HEK293 (cell line): ENCODE measurements around the gene OR2B6.

Source experiments
- CTCF ChIA-PET: fragments of 350-600 bp; formaldehyde crosslinking; extraction: SDS; loops from one replicate; lab custom pipeline; 2021; ENCODE audit warnings: antibody characterized with exemption; lab: Yijun Ruan, JAX
- POLR2A ChIA-PET: fragments of 300-600 bp; formaldehyde crosslinking; extraction: SDS; loops from one replicate; lab custom pipeline; 2020; ENCODE audit warnings: antibody characterized with exemption, inconsistent platforms; lab: Yijun Ruan, JAX
- H3K27ac ChIP-seq: fragments of 200-500 bp; sonication (Bioruptor generic); 2 replicates; pipeline ENCODE4 v1.5.1; 2014; ENCODE audit warnings: low read depth, low read length, control low read depth, inconsistent platforms; ENCODE audit errors: extremely low read depth
- H3K36me3 ChIP-seq, 2 experiments: fragments of 200-500 bp in 1 of 2; sonication (Bioruptor generic) in 1 of 2; 1 replicate in 1 of 2; 2 replicates in 1 of 2; pipeline ENCODE4 v1.5.1; 2014 to 2017; ENCODE audit warnings: inconsistent platforms in 2 of 2, low read length in 2 of 2; ENCODE audit not compliant: control insufficient read depth in 2 of 2, insufficient read depth in 1 of 2
- H3K4me1 ChIP-seq: fragments of 200-500 bp; sonication (Bioruptor generic); 2 replicates; pipeline ENCODE4 v1.5.1; 2014; ENCODE audit warnings: mild to moderate bottlenecking, low read length, inconsistent platforms; ENCODE audit not compliant: control insufficient read depth, insufficient read depth
- H3K4me3 ChIP-seq: 2 replicates; pipeline ENCODE4 v1.5.1; 2011; ENCODE audit warnings: low read depth, mild to moderate bottlenecking, control low read depth, low read length, moderate library complexity
- H3K9me3 ChIP-seq: fragments of 200-500 bp; sonication (Bioruptor generic); 2 replicates; pipeline ENCODE4 v1.5.1; 2014; ENCODE audit warnings: low read depth, low read length, inconsistent platforms; ENCODE audit not compliant: control insufficient read depth, insufficient read depth
- GLIS1 ChIP-seq: fragments of 450-650 bp; formaldehyde crosslinking; IDR thresholded peaks from 2 replicates; pipeline ENCODE4 v1.5.1; 2016; ENCODE audit warnings: missing biosample characterization, missing genetic modification characterization
- HOXA7 ChIP-seq: sonication (generic); formaldehyde crosslinking; IDR thresholded peaks from 2 replicates; pipeline ENCODE4 v1.8.1; 2022; ENCODE audit warnings: missing genetic modification reagents, borderline replicate concordance
- IKZF3 ChIP-seq: fragments of 450-650 bp; IDR thresholded peaks from 2 replicates; pipeline ENCODE4 v1.5.0; 2018; ENCODE audit warnings: missing biosample characterization, mild to moderate bottlenecking, missing genetic modification characterization, moderate library complexity
- SP3 ChIP-seq: fragments of 450-650 bp; formaldehyde crosslinking; IDR thresholded peaks from 2 replicates; pipeline ENCODE4 v1.5.1; 2016; ENCODE audit warnings: missing biosample characterization, missing genetic modification characterization
- TCF7L2 ChIP-seq: IDR thresholded peaks from 2 replicates; pipeline ENCODE4 v1.6.1; 2011; ENCODE audit warnings: low read depth, mild to moderate bottlenecking, inconsistent platforms, low read length, moderate library complexity, borderline replicate concordance
- TSHZ1 ChIP-seq: fragments of 450-650 bp; formaldehyde crosslinking; IDR thresholded peaks from 2 replicates; pipeline ENCODE4 v1.5.1; 2016; ENCODE audit warnings: missing biosample characterization, missing genetic modification characterization, borderline replicate concordance
- WT1 ChIP-seq: fragments of 450-650 bp; formaldehyde crosslinking; IDR thresholded peaks from 2 replicates; pipeline ENCODE4 v1.5.1; 2016; ENCODE audit warnings: missing biosample characterization, missing genetic modification characterization
- ZBTB21 ChIP-seq: fragments of 450-650 bp; formaldehyde crosslinking; IDR thresholded peaks from 2 replicates; pipeline ENCODE4 v1.5.1; 2017; ENCODE audit warnings: missing biosample characterization, missing genetic modification characterization
- ZBTB44 ChIP-seq: fragments of 450-650 bp; IDR thresholded peaks from 2 replicates; pipeline ENCODE4 v1.5.1; 2018; ENCODE audit warnings: missing biosample characterization, mild to moderate bottlenecking, missing genetic modification characterization
- ZFP69B ChIP-seq: fragments of 450-650 bp; formaldehyde crosslinking; IDR thresholded peaks from 2 replicates; pipeline ENCODE4 v1.5.1; 2016; ENCODE audit warnings: missing biosample characterization, missing genetic modification characterization
- ZNF169 ChIP-seq: fragments of 450-650 bp; formaldehyde crosslinking; IDR thresholded peaks from 2 replicates; pipeline ENCODE4 v1.5.1; 2016; ENCODE audit warnings: missing biosample characterization, missing genetic modification characterization
- ZNF239 ChIP-seq: fragments of 450-650 bp; formaldehyde crosslinking; IDR thresholded peaks from 2 replicates; pipeline ENCODE4 v1.5.1; 2016; ENCODE audit warnings: missing biosample characterization, missing genetic modification characterization
- ZNF24 ChIP-seq: fragments of 450-650 bp; formaldehyde crosslinking; IDR thresholded peaks from 2 replicates; pipeline ENCODE4 v1.5.1; 2016; ENCODE audit warnings: missing biosample characterization, missing genetic modification characterization
- ZNF302 ChIP-seq: fragments of 450-650 bp; formaldehyde crosslinking; IDR thresholded peaks from 2 replicates; pipeline ENCODE4 v1.5.1; 2016; ENCODE audit warnings: missing biosample characterization, missing genetic modification characterization, low read depth
- ZNF324 ChIP-seq: fragments of 450-650 bp; formaldehyde crosslinking; IDR thresholded peaks from 2 replicates; pipeline ENCODE4 v1.5.1; 2016; ENCODE audit warnings: missing biosample characterization, missing genetic modification characterization
- ZNF449 ChIP-seq: fragments of 450-650 bp; formaldehyde crosslinking; IDR thresholded peaks from 2 replicates; pipeline ENCODE4 v1.5.1; 2017; ENCODE audit warnings: missing biosample characterization, mild to moderate bottlenecking, missing genetic modification characterization, moderate library complexity
- ZNF488 ChIP-seq: fragments of 450-650 bp; formaldehyde crosslinking; IDR thresholded peaks from 2 replicates; pipeline ENCODE4 v1.5.1; 2016; ENCODE audit warnings: missing biosample characterization, missing genetic modification characterization
- ZNF561 ChIP-seq: fragments of 450-650 bp; IDR thresholded peaks from 2 replicates; pipeline ENCODE4 v1.5.1; 2018; ENCODE audit warnings: missing biosample characterization, missing genetic modification characterization, borderline replicate concordance
- ZNF645 ChIP-seq: fragments of 450-650 bp; formaldehyde crosslinking; IDR thresholded peaks from 2 replicates; pipeline ENCODE4; 2016; ENCODE audit warnings: missing biosample characterization, missing genetic modification characterization
- ZSCAN18 ChIP-seq: fragments of 450-650 bp; formaldehyde crosslinking; IDR thresholded peaks from 2 replicates; pipeline ENCODE4 v1.5.1; 2016; ENCODE audit warnings: missing biosample characterization, missing genetic modification characterization
- ZSCAN30 ChIP-seq: fragments of 450-650 bp; IDR thresholded peaks from 2 replicates; pipeline ENCODE4 v1.5.1; 2018; ENCODE audit warnings: missing biosample characterization, mild to moderate bottlenecking, missing genetic modification characterization, moderate library complexity

Gene OR2B6

GRCh38 chr6:27957516-27957915 lies 475 bp downstream of the OR2B6 start (continued):
- TF ChIP-seq ZSCAN18 (tag by site-specific recombination) (no peak), ZNF488 (tag by site-specific recombination) (no peak), WT1 (no peak), ZFP69B (tag by site-specific recombination) (no peak)

GRCh38 chr6:27962506-27962905 lies 5.5 kb downstream of the OR2B6 start:
- POLR2A ChIA-PET = no interaction called here
- Histone ChIP-seq H3K27ac (no peak overlapping the region), H3K4me3 (no peak overlapping the region), H3K36me3 (no peaks in the 10 kb centered on the region), H3K9me3 (no peaks in the 10 kb centered on the region)
- no peak for TF ChIP-seq ZNF449
- no peak for TF ChIP-seq ZNF239 (tag by site-specific recombination)
- TF ChIP-seq ZBTB44 (tag by site-specific recombination) = no peak
- TF ChIP-seq GLIS1 (tag by site-specific recombination) = no peak
- no peak for TF ChIP-seq TSHZ1 (tag by site-specific recombination)
- no peak for TF ChIP-seq ZNF645 (tag by site-specific recombination)
- TF ChIP-seq ZSCAN30 (tag by site-specific recombination) = no peak
- no peak for TF ChIP-seq SP3 (tag by site-specific recombination)
- no peak for TF ChIP-seq TCF7L2
- no peak for TF ChIP-seq ZNF561
- no peak for TF ChIP-seq HOXA7
- no peak for TF ChIP-seq ZNF24 (tag by site-specific recombination)
- TF ChIP-seq IKZF3 (tag by site-specific recombination) = no peak
- no peak for TF ChIP-seq ZBTB21 (tag by site-specific recombination)
- TF ChIP-seq ZNF169 = no peak
- no peak for TF ChIP-seq ZNF324
- no peak for TF ChIP-seq ZNF302 (tag by site-specific recombination)
- TF ChIP-seq, all 188 proteins: peak for 0
- CTCF ChIA-PET = interaction anchor here (0.9 kb wide), 1 partner anchor 11 kb away, joined by 3 read pairs; no protein-coding TSS in a partner anchor
- H3K4me1 ChIP-seq = no peaks in the 10 kb centered on the region
